Omental fat pad (tissue), 4 donors: ENCODE data around the gene CRTC2. TPM values are rescaled to one million over a fixed set of nuclear protein-coding genes. Genes with fewer than 3 reads are reported as not detected.

Source experiments
- ATAC-seq: fragments of 150-250 bp; one replicate; pipeline ENCODE4 v1.9.1; 2016; ENCODE audit warnings: mild to moderate bottlenecking, moderate library complexity; ENCODE audit not compliant: low FRiP score
- DNase-seq: peaks from one replicate; pipeline ENCODE4 v3.0.0-alpha.2; 2019; ENCODE audit warnings: low spot score
- total RNA-seq, 4 donors: library from RNA; depleted of rRNA; stranded (reverse); fragments of >200 nt; gene quantifications; one replicate each; pipeline ENCODE4 v1.1.0, GENCODE V29; 2016
- TF ChIP-seq, protein P1 (sequence below), 3 donors: fragments of 450-650 bp; IDR thresholded peaks; one replicate each; pipeline ENCODE4 v1.5.1; 2016 to 2017; ENCODE audit warnings: antibody characterized with exemption in 3 of 3, mild to moderate bottlenecking in 3 of 3, moderate library complexity in 2 of 3

Gene CRTC2
- total RNA-seq, 4 donors from 2014 or later: 11.9 to 17.7 (median 16.3) TPM

DNA sequence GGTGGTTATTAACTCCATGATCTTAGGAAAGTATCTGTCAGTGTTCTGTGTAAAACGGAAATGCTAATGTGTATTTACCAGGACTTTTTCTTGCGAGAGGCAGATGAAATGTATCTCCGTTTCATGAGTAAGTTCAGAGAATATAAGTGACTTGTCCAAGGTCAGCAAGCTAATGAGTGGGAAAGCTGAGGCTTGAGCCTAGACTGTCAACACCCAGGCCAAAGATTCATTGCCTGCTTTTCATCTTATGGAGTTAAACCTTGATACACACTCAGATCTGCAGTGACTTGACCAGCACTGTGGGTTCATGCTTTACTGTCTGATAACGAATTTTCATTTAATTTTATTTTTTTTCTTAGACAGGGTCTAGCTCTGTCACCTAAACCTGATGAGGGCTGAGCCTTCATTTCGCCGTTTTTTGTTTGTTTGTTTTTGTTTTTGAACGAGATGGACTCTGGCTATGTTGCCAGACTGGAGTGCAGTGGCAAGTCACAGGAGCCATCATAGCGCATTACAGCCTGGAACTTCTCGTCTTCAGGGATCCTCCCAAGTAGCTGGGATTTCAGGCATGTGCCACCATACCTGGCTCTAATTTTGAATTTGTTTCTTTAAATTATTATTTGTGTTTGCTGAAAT, 20.0 kb upstream of the CRTC2 start:
- TF ChIP-seq, protein P1, sequence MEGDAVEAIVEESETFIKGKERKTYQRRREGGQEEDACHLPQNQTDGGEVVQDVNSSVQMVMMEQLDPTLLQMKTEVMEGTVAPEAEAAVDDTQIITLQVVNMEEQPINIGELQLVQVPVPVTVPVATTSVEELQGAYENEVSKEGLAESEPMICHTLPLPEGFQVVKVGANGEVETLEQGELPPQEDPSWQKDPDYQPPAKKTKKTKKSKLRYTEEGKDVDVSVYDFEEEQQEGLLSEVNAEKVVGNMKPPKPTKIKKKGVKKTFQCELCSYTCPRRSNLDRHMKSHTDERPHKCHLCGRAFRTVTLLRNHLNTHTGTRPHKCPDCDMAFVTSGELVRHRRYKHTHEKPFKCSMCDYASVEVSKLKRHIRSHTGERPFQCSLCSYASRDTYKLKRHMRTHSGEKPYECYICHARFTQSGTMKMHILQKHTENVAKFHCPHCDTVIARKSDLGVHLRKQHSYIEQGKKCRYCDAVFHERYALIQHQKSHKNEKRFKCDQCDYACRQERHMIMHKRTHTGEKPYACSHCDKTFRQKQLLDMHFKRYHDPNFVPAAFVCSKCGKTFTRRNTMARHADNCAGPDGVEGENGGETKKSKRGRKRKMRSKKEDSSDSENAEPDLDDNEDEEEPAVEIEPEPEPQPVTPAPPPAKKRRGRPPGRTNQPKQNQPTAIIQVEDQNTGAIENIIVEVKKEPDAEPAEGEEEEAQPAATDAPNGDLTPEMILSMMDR (IDR thresholded peaks at IDR 0.05): no peak
- no peak for DNase-seq
- ATAC-seq: no peak

DNA sequence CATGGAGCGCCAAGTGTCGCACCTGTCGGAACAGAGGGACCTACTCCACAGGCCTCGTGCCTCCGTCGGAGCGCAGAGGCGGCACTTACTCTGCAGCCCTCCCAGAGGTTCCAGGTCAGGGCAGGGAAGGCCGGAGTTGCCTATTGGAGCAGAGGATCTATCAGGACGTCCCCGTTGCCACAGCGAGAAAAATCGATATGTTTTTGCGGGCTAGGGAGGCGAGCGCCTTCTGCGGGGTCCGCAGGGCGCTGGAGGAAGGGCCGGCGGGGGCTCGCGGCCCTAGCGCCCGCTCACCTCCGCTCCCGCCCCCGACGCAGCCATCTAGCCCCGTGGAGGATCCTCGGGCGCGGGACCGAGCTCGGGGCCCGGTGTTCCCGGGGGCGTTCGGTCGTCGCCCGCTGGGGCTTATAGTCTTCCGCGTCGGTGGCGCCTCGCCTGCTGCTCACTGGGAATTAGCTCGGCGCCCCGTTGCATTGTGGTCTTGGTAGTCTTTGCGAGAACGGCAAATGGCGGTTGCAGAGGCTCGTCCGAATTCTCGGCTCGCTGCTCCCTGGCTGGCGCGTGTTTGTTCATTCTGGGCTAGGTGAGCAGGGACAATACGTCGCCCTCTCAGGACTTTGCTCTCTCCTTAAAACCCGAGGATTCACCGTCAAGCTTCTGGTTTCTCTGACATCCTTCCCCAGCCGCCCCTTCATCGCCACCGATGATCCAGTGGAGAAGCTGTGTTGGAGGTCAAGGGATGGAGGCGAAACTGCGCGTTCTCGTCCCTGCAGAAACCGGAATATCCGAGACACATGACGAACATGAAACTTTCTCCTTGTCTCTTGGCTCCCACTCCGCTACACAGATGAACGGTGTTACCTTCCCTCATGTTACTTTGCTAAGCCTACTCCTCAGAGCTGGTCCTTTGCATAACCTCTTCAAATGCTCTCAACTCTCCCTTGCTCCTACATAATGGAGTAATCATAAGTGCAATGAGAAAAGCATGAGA, 19.1 kb upstream of the CRTC2 start, which contains the start of gene JTB:
Gene JTB, minus strand, starts transcription at position 425 of the 991 bp plus-strand sequence. Its CDS starts 422 bp downstream, at position 3.
- peak; percentile 78 for DNase-seq
- ATAC-seq: peak; percentile 95
- TF ChIP-seq, protein P1 (IDR thresholded peaks at IDR 0.05): no peak

DNA sequence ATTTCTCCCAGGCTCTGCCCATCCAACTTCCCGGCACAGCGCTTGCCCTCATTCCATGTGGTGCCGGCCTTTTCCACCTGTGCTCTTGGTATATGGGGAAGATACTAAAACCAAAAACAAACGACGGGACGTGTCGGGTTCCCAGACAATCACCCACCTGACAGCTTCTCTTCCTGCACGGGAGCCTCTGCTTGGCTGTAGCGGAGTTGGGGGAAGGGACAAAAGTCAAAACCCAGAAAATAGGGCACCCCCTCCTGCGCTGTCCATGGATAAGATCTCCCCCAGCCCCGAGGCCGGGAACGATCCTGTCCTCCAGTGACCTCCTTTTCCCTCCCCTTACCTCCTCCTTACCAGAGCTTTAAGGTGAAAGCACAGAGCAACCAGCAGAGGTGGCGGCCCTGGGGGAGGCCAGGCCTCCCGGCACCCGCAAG, 18.4 kb upstream of the CRTC2 start:
- TF ChIP-seq, protein P1 (IDR thresholded peaks at IDR 0.05): no peak
- ATAC-seq (peak; percentile 38), DNase-seq (no peak)

DNA sequence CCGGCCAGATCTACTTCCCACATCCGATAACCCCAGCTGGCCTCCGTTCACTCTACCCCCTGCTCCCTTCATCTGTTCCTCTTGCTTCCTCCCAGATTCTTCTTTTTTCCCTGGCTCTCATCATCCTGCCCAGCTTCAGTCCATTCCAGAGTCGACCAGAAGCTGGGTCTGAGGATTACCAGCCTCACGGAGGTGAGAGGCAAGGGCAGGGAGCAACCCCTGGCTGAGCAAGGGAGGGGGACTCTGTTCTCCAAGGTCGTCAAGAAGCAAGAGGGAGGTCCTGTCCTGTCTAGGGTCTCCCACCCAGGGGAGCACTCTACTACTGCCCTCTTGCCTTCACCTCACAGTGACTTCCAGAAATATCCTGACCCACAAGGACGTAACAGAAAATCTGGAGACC, 15.1 kb upstream of the CRTC2 start:
- TF ChIP-seq, protein P1 (IDR thresholded peaks at IDR 0.05): no peak
- DNase-seq: no peak
- ATAC-seq: no peak

DNA sequence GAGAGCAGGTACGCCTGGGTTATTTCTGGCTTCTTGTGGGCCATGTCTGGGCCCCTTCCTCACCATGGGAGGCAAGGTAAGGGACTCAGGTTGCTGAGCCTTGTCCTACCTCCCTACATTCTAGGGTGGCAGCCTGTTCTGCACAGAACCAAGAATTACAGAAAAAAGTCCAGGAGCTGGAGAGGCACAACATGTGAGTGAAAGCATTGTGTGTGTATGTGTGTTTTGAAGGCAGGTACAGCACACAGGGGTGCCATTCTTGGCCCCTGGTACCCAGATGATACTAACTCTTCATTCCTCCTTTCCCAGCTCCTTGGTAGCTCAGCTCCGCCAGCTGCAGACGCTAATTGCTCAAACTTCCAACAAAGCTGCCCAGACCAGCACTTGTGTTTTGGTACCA, 14.7 kb upstream of the CRTC2 start:
- ATAC-seq: no peak
- TF ChIP-seq, protein P1 (IDR thresholded peaks at IDR 0.05): no peak

DNA sequence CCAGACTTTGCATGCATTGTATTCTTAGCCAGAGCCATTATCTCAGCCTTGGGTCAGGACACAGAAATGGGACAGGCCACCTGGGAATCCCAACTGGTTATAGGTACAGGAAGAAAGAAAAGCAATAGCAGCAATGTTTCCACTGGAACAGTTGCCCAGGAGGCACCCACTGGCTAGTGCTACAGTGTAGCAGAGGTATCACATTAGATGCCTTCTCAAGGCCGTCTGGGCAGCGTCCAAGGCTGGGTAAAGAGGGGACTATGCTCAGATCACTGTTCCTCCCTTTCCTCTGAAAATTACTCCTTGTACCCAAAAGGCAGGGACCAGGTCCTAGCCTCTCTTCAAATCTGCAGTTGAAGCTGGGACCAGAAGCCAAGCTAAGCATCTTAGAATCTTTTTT, 11.9 kb upstream of the CRTC2 start:
- ATAC-seq: no peak
- no peak for DNase-seq
- TF ChIP-seq, protein P1 (IDR thresholded peaks at IDR 0.05): no peak

More for the DNA sequence above, 14.7 kb upstream of the CRTC2 start:
- no peak for DNase-seq
